Immature natural killer cell (primary cell): ENCODE results near the gene ITGAL. TPM values are rescaled to one million over a fixed set of nuclear protein-coding genes. Genes with fewer than 3 reads are reported as not detected.

Experiments used
- DNase-seq, 3 donors: peaks; one replicate each; pipeline ENCODE4 v3.0.0; 2022; ENCODE audit warnings: mixed read lengths in 1 of 3
- H3K27ac Mint-ChIP-seq, 6 donors: one replicate each; pipeline ENCODE4 v1.8.0; 2020; ENCODE audit warnings: mixed read lengths in 6 of 6, mild to moderate bottlenecking in 5 of 6, inconsistent platforms in 4 of 6, moderate library complexity in 3 of 6
- H3K27me3 Mint-ChIP-seq, 3 donors: one replicate each; pipeline ENCODE4 v1.8.0; 2020 to 2021; ENCODE audit warnings: low read depth in 3 of 3, mild to moderate bottlenecking in 3 of 3, mixed read lengths in 3 of 3, moderate library complexity in 3 of 3, inconsistent platforms in 1 of 3
- H3K36me3 Mint-ChIP-seq, 3 donors: one replicate each; pipeline ENCODE4 v1.8.0; 2020; ENCODE audit warnings: mixed read lengths in 3 of 3, inconsistent platforms in 2 of 3, mild to moderate bottlenecking in 2 of 3
- H3K4me1 Mint-ChIP-seq, 2 donors: one replicate each; pipeline ENCODE4 v1.8.0; 2020; ENCODE audit warnings: inconsistent platforms in 2 of 2, mild to moderate bottlenecking in 2 of 2, mixed read lengths in 2 of 2, moderate library complexity in 1 of 2
- H3K4me3 Mint-ChIP-seq, 5 donors: one replicate each; pipeline ENCODE4 v1.8.0; 2020; ENCODE audit warnings: mild to moderate bottlenecking in 5 of 5, mixed read lengths in 5 of 5, inconsistent platforms in 3 of 5, moderate library complexity in 3 of 5
- H3K9me3 Mint-ChIP-seq, 6 donors: one replicate each; pipeline ENCODE4 v1.8.0; 2020; ENCODE audit warnings: mild to moderate bottlenecking in 6 of 6, mixed read lengths in 6 of 6, inconsistent platforms in 4 of 6, moderate library complexity in 3 of 6
- polyA plus RNA-seq, 3 donors: library from polyadenylated mRNA; unstranded; fragments of 300-500 nt; fragmentation: Illumina TruSeq; gene quantifications; one replicate each; pipeline ENCODE4 v1.2.3, GENCODE V29; 2021

Gene ITGAL
- polyA plus RNA-seq: 100 to 1,000 TPM; 218 to 488 (median 238) TPM

- H3K9me3 Mint-ChIP-seq: no peaks in the 10 kb centered on the region
- peak within 1 kb of the TSS; percentile 89 to 99 (median 97) for H3K4me3 Mint-ChIP-seq
- H3K36me3 Mint-ChIP-seq: peaks cover 28 to 35% (median 32%) of the 10 kb centered on the region in 3 donors
- peak within 1 kb of the TSS; percentile 98 to 99 (median 98) for H3K27ac Mint-ChIP-seq
- peaks cover 6 to 32% (median 22%) of the 10 kb centered on the region in 3 donors for H3K27me3 Mint-ChIP-seq
- peak; percentile 92 to 94 (median 93) for DNase-seq
- H3K4me1 Mint-ChIP-seq: peaks cover 69 to 76% of the 10 kb centered on the region in 2 donors
Observed at GRCh38 chr16:30472328-30472942, at the start of gene ITGAL. Gene ITGAL, plus strand, starts transcription at chr16:30472742. Its CDS starts 96 bp downstream, at chr16:30472838.

GRCh38 chr16:30428055-30428454 is 44.5 kb upstream of the ITGAL start:
- Mint-ChIP-seq H3K4me3 (peak overlapping the region; percentile 1 to 48 (median 2)), H3K27me3 (no peaks in the 10 kb centered on the region), H3K27ac (peak overlapping the region; percentile 5 to 82 (median 38)), H3K36me3 (peaks cover 0 to 6% (median 5%) of the 10 kb centered on the region in 3 donors), H3K4me1 (peaks cover 9% of the 10 kb centered on the region in 2 donors), H3K9me3 (no peaks in the 10 kb centered on the region)
- DNase-seq: no peak

GRCh38 chr16:30429418-30429677 is 43.2 kb upstream of the ITGAL start:
- H3K4me3 Mint-ChIP-seq: no peak overlapping the region
- peaks cover 9 to 10% of the 10 kb centered on the region in 2 donors for H3K4me1 Mint-ChIP-seq
- peaks cover 0 to 5% (median 4%) of the 10 kb centered on the region in 3 donors for H3K36me3 Mint-ChIP-seq
- H3K27ac Mint-ChIP-seq: no peak overlapping the region
- no peak for DNase-seq
- H3K9me3 Mint-ChIP-seq: no peaks in the 10 kb centered on the region
- no peaks in the 10 kb centered on the region for H3K27me3 Mint-ChIP-seq

GRCh38 chr16:30429678-30430427 is 42.7 kb upstream of the ITGAL start, which contains the start of gene DCTPP1:
Gene DCTPP1, minus strand, starts transcription at chr16:30430030. Its CDS starts 50 bp downstream, at chr16:30429980.
- H3K27me3 Mint-ChIP-seq: peaks cover 0 to 2% (median 0%) of the 10 kb centered on the region in 3 donors
- peak; percentile 96 to 98 (median 97) for DNase-seq
- peak within 1 kb of the TSS in 1 of 6 donors; percentile 71 for H3K27ac Mint-ChIP-seq
- no peaks in the 10 kb centered on the region for H3K9me3 Mint-ChIP-seq
- peaks cover 0 to 5% (median 4%) of the 10 kb centered on the region in 3 donors for H3K36me3 Mint-ChIP-seq
- H3K4me3 Mint-ChIP-seq: no peak within 1 kb of the TSS
- H3K4me1 Mint-ChIP-seq: peaks cover 9 to 10% of the 10 kb centered on the region in 2 donors

- peaks cover 0 to 3% (median 0%) of the 10 kb centered on the region in 3 donors for H3K27me3 Mint-ChIP-seq
- peaks cover 9 to 10% of the 10 kb centered on the region in 2 donors for H3K4me1 Mint-ChIP-seq
- no peak overlapping the region for H3K4me3 Mint-ChIP-seq
- H3K27ac Mint-ChIP-seq: no peak overlapping the region
- peaks cover 0 to 5% (median 4%) of the 10 kb centered on the region in 3 donors for H3K36me3 Mint-ChIP-seq
- DNase-seq: no peak
- H3K9me3 Mint-ChIP-seq: no peaks in the 10 kb centered on the region
Observed at GRCh38 chr16:30430428-30430970, 42.0 kb upstream of the ITGAL start.

GRCh38 chr16:30434852-30435251 is 37.7 kb upstream of the ITGAL start:
- Mint-ChIP-seq H3K4me3 (no peak overlapping the region), H3K9me3 (no peaks in the 10 kb centered on the region), H3K27me3 (peaks cover 0 to 3% (median 2%) of the 10 kb centered on the region in 3 donors), H3K27ac (peak overlapping the region in 1 of 6 donors; percentile 75), H3K4me1 (peaks cover 0 to 1% of the 10 kb centered on the region in 2 donors), H3K36me3 (no peaks in the 10 kb centered on the region)
- DNase-seq: no peak

GRCh38 chr16:30437511-30438046 is 35.0 kb upstream of the ITGAL start:
- Mint-ChIP-seq H3K9me3 (no peaks in the 10 kb centered on the region), H3K4me3 (no peak overlapping the region), H3K27ac (no peak overlapping the region)

GRCh38 chr16:30438835-30439234 is 33.7 kb upstream of the ITGAL start:
- H3K9me3 Mint-ChIP-seq: no peaks in the 10 kb centered on the region
- peaks cover 10 to 11% of the 10 kb centered on the region in 2 donors for H3K4me1 Mint-ChIP-seq
- peaks cover 0 to 3% (median 2%) of the 10 kb centered on the region in 3 donors for H3K27me3 Mint-ChIP-seq
- DNase-seq: no peak
- H3K4me3 Mint-ChIP-seq: no peak overlapping the region
- peaks cover 6 to 9% (median 8%) of the 10 kb centered on the region in 3 donors for H3K36me3 Mint-ChIP-seq
- H3K27ac Mint-ChIP-seq: no peak overlapping the region

More at GRCh38 chr16:30437511-30438046, 35.0 kb upstream of the ITGAL start:
- Mint-ChIP-seq H3K4me1 (peaks cover 0 to 1% of the 10 kb centered on the region in 2 donors), H3K27me3 (peaks cover 0 to 3% (median 2%) of the 10 kb centered on the region in 3 donors), H3K36me3 (no peaks in the 10 kb centered on the region)
- no peak for DNase-seq

- Mint-ChIP-seq H3K4me3 (no peak overlapping the region), H3K27ac (no peak overlapping the region), H3K27me3 (peaks cover 0 to 2% (median under 1%) of the 10 kb centered on the region in 3 donors), H3K9me3 (no peaks in the 10 kb centered on the region), H3K4me1 (peaks cover 19 to 20% of the 10 kb centered on the region in 2 donors), H3K36me3 (peaks cover 6 to 12% (median 11%) of the 10 kb centered on the region in 3 donors)
- no peak for DNase-seq
Observed at GRCh38 chr16:30439720-30440348, 32.7 kb upstream of the ITGAL start.

GRCh38 chr16:30443631-30444030 is 28.9 kb upstream of the ITGAL start:
- Mint-ChIP-seq H3K36me3 (peaks cover 6 to 14% (median 12%) of the 10 kb centered on the region in 3 donors), H3K9me3 (no peaks in the 10 kb centered on the region), H3K4me3 (peak overlapping the region; percentile 70 to 95 (median 89)), H3K27ac (peak overlapping the region; percentile 30 to 80 (median 50)), H3K4me1 (peaks cover 32 to 36% of the 10 kb centered on the region in 2 donors), H3K27me3 (peaks cover 5 to 7% (median 6%) of the 10 kb centered on the region in 3 donors)
- no peak for DNase-seq

- no peak for DNase-seq
- peaks cover 34 to 38% of the 10 kb centered on the region in 2 donors for H3K4me1 Mint-ChIP-seq
- H3K27ac Mint-ChIP-seq: peak overlapping the region; percentile 65 to 86 (median 83)
- peaks cover 5 to 7% (median 6%) of the 10 kb centered on the region in 3 donors for H3K27me3 Mint-ChIP-seq
- H3K4me3 Mint-ChIP-seq: peak overlapping the region; percentile 83 to 96 (median 91)
- peaks cover 6 to 14% (median 12%) of the 10 kb centered on the region in 3 donors for H3K36me3 Mint-ChIP-seq
- no peaks in the 10 kb centered on the region for H3K9me3 Mint-ChIP-seq
Observed at GRCh38 chr16:30444231-30445148, 28.1 kb upstream of the ITGAL start.

GRCh38 chr16:30445149-30445407 is 27.5 kb upstream of the ITGAL start:
- peak overlapping the region; percentile 62 to 86 (median 83) for H3K27ac Mint-ChIP-seq
- H3K4me1 Mint-ChIP-seq: peaks cover 37 to 44% of the 10 kb centered on the region in 2 donors
- H3K36me3 Mint-ChIP-seq: peaks cover 6 to 14% (median 12%) of the 10 kb centered on the region in 3 donors
- H3K4me3 Mint-ChIP-seq: peak overlapping the region; percentile 83 to 96 (median 91)
- peaks cover 5 to 7% (median 6%) of the 10 kb centered on the region in 3 donors for H3K27me3 Mint-ChIP-seq
- no peak for DNase-seq
- no peaks in the 10 kb centered on the region for H3K9me3 Mint-ChIP-seq
